IMR-90 (cell line): ENCODE measurements around the gene TXNDC16.

ENCODE experiments used
- BHLHE40 ChIP-seq: fragments of 150-350 bp; IDR thresholded peaks from 2 replicates; pipeline ENCODE4 v1.6.1; 2016; ENCODE audit warnings: mild to moderate bottlenecking, low read depth, low read length
- CEBPB ChIP-seq: IDR thresholded peaks from 2 replicates; pipeline ENCODE4 v1.6.1; 2012; ENCODE audit warnings: low read depth, low read length, improper control_type of control experiment
- CHD1 ChIP-seq: IDR thresholded peaks from 2 replicates; pipeline ENCODE4 v1.6.1; 2012; ENCODE audit warnings: low read depth, low read length, improper control_type of control experiment
- CTCF ChIP-seq: conservative IDR thresholded peaks from 2 replicates; pipeline ENCODE4 v1.5.1; 2012; ENCODE audit warnings: mild to moderate bottlenecking, low read depth, low read length, improper control_type of control experiment
- FOS ChIP-seq: fragments of 150-350 bp; IDR thresholded peaks from 2 replicates; pipeline ENCODE4 v1.6.1; 2016; ENCODE audit warnings: low read depth, low read length
- MAFK ChIP-seq: IDR thresholded peaks from 2 replicates; pipeline ENCODE4 v1.6.1; 2012; ENCODE audit warnings: low read depth, low read length, improper control_type of control experiment
- MXI1 ChIP-seq: IDR thresholded peaks from 2 replicates; pipeline ENCODE4 v1.6.1; 2012; ENCODE audit warnings: low read depth, mild to moderate bottlenecking, low read length, moderate library complexity, borderline replicate concordance
- POLR2A ChIP-seq: IDR thresholded peaks from 2 replicates; pipeline ENCODE4 v1.6.1; 2012; ENCODE audit warnings: mild to moderate bottlenecking, low read depth, low read length
- RAD21 ChIP-seq: IDR thresholded peaks from 2 replicates; pipeline ENCODE4 v1.6.1; 2012; ENCODE audit warnings: low read length, improper control_type of control experiment
- RFX5 ChIP-seq: IDR thresholded peaks from 2 replicates; pipeline ENCODE4 v1.8.0; 2012; ENCODE audit warnings: low read depth, mild to moderate bottlenecking, low read length, moderate library complexity
- USF2 ChIP-seq: fragments of 150-350 bp; IDR thresholded peaks from 2 replicates; pipeline ENCODE4 v1.6.1; 2017; ENCODE audit warnings: mild to moderate bottlenecking, antibody characterized with exemption, low read length, low read depth

GRCh38 chr14:52429451-52429850 lies 122.9 kb downstream of the TXNDC16 start:
- TF ChIP-seq CTCF (no peak), FOS (no peak), MXI1 (no peak), POLR2A (no peak), BHLHE40 (no peak), RFX5 (no peak), CEBPB (no peak), CHD1 (no peak), USF2 (no peak), MAFK (no peak), RAD21 (no peak)
